ENCODE measurements around the gene MAGI2. TPM values are rescaled to one million over a fixed set of nuclear protein-coding genes. Genes with fewer than 3 reads are reported as not detected.
"Not testable (repeated sequence)": the region's sequence is repeated elsewhere in the genome, so short reads cannot be mapped to it uniquely, and the experiment has no call there.

Gene MAGI2
- total RNA-seq, 1 donor from 2014 or later: 2.5 TPM

DNA sequence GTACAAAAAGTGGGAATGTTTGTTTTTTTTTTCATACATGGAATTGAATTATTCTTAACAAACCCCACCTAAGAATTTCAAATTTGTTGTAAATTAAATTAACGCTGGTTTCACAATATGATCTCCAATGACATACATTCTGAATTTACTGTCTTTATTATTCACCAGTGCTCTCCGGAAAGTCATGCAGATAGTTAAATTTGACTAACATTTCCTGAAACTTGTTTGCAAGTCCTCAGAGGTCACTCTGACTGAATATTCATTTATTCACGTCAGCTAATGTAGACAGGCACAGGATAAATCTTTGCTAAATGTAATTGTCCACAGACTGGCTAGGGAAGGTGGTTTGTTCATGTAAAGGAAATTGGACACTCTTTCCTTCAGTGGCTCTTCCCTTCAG lies 924.5 kb downstream of the MAGI2 start:
- Histone ChIP-seq H3K4me3 (ENCODE audit: low read depth, low read length) (no peak overlapping the region), H3K36me3 (ENCODE audit: control insufficient read depth, insufficient read depth, low read length) (no peaks in the 10 kb centered on the region), H3K27me3 (ENCODE audit: control insufficient read depth, insufficient read depth, low read length) (no peaks in the 10 kb centered on the region)
- TF ChIP-seq, protein P1, sequence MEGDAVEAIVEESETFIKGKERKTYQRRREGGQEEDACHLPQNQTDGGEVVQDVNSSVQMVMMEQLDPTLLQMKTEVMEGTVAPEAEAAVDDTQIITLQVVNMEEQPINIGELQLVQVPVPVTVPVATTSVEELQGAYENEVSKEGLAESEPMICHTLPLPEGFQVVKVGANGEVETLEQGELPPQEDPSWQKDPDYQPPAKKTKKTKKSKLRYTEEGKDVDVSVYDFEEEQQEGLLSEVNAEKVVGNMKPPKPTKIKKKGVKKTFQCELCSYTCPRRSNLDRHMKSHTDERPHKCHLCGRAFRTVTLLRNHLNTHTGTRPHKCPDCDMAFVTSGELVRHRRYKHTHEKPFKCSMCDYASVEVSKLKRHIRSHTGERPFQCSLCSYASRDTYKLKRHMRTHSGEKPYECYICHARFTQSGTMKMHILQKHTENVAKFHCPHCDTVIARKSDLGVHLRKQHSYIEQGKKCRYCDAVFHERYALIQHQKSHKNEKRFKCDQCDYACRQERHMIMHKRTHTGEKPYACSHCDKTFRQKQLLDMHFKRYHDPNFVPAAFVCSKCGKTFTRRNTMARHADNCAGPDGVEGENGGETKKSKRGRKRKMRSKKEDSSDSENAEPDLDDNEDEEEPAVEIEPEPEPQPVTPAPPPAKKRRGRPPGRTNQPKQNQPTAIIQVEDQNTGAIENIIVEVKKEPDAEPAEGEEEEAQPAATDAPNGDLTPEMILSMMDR (IDR thresholded peaks at IDR 0.05; ENCODE audit: insufficient read depth, low read length, poor library complexity, severe bottlenecking): no peak
- no peak for DNase-seq (ENCODE audit: low read depth)

- H3K4me3 ChIP-seq (ENCODE audit: low read depth, low read length): no peak overlapping the region
- DNase-seq (ENCODE audit: low read depth): no peak
- no peaks in the 10 kb centered on the region for H3K27me3 ChIP-seq (ENCODE audit: control insufficient read depth, insufficient read depth, low read length)
- no peaks in the 10 kb centered on the region for H3K36me3 ChIP-seq (ENCODE audit: control insufficient read depth, insufficient read depth, low read length)
- TF ChIP-seq, protein P1 (IDR thresholded peaks at IDR 0.05; ENCODE audit: insufficient read depth, low read length, poor library complexity, severe bottlenecking): no peak
Observed at GRCh38 chr7:78523930-78524329, 929.5 kb downstream of the MAGI2 start.

DNA sequence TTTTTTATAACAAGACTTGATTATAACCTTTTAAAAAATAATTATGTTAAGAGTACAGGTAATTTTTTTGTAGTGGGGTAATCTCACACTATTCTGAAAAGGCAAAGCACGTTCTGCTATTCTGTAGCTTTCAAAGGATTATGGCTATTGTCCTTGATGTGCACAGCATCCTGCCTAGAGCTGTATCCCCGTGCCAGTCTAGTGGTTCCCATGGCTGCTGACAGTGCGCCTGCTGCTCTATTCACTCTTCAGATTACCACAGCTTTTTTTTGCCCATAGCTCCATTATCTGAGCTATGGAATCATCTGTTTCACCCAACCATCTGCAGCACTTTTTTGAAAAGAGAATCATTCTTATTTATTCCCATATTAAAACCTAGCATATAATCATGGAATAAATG lies 931.5 kb downstream of the MAGI2 start:
- DNase-seq (ENCODE audit: low read depth): no peak
- H3K4me3 ChIP-seq (ENCODE audit: low read depth, low read length): no peak overlapping the region
- H3K36me3 ChIP-seq (ENCODE audit: control insufficient read depth, insufficient read depth, low read length): no peaks in the 10 kb centered on the region
- no peaks in the 10 kb centered on the region for H3K27me3 ChIP-seq (ENCODE audit: control insufficient read depth, insufficient read depth, low read length)
- TF ChIP-seq, protein P1 (IDR thresholded peaks at IDR 0.05; ENCODE audit: insufficient read depth, low read length, poor library complexity, severe bottlenecking): no peak

DNA sequence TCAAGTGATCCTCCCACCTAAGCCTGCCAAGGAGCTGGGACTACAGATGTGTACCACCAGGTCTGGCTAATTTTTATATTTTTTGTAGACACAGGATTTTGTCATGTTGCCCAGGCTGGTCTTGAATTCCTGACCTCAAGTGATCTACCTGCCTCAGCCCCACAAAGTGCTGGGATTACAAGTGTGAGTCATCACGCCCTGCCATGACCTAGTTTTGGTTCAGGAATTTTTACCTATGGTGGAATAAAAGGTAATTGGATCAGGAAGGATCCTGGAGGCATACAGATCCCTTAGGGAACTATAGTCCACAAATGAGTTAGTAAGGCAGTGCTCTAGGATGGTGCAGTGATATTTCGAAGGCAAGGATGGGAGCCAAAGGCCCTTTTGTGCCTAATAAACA lies 937.0 kb downstream of the MAGI2 start:
- TF ChIP-seq, protein P1 (IDR thresholded peaks at IDR 0.05; ENCODE audit: insufficient read depth, low read length, poor library complexity, severe bottlenecking): no peak
- Histone ChIP-seq H3K36me3 (ENCODE audit: control insufficient read depth, insufficient read depth, low read length) (no peaks in the 10 kb centered on the region), H3K4me3 (ENCODE audit: low read depth, low read length) (no peak overlapping the region), H3K27me3 (ENCODE audit: control insufficient read depth, insufficient read depth, low read length) (no peaks in the 10 kb centered on the region)
- no peak for DNase-seq (ENCODE audit: low read depth)

DNA sequence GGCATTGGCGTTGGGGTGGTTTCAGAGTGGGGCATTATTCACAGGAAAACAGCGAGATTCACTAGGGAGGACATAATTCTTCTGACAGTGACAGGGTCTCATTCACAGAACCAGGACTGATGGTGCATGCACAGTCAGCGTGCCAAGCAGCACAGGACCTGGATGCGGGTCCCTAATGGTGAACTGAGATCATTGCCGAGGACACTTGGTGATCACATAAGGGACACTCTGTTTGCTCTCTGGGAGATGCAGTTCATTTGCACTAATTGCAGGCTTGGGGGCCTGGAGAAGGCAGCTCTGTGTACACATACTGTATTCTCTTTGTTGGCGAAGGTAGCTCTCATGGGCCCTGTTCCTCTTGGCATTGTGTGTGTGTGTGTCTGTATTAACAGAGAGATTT lies 938.8 kb downstream of the MAGI2 start:
- DNase-seq (ENCODE audit: low read depth): no peak
- H3K4me3 ChIP-seq (ENCODE audit: low read depth, low read length): no peak overlapping the region
- no peaks in the 10 kb centered on the region for H3K36me3 ChIP-seq (ENCODE audit: control insufficient read depth, insufficient read depth, low read length)
- TF ChIP-seq, protein P1 (IDR thresholded peaks at IDR 0.05; ENCODE audit: insufficient read depth, low read length, poor library complexity, severe bottlenecking): no peak
- H3K27me3 ChIP-seq (ENCODE audit: control insufficient read depth, insufficient read depth, low read length): no peaks in the 10 kb centered on the region

DNA sequence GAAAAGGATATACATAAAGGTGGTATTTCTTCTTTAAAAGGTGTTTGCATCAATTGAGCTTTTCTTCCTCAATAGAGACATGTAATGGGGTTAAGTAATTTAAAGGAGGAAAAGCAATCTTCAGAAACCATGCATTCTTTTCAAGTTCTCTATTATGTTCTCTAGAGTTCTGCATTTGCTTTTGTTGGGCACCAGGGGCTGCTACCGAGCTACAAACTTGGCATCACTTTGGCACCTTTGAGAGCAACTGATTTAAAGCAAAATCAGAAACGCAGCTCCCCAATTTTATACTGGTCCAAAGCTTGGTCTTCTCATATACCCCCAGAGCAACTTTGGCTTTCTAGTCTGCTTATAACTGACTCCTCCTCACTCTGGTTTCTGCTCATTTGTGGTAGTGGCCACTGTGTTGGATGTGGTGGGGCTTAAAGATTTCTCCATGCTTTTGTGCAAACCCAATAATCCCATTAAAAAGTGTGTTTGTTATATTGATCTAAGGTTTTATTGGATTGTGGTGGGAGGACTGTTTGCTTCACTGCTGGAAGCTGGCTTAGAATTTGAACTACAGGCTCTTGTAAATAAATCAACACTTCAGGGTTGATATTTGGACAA lies 942.8 kb downstream of the MAGI2 start:
- TF ChIP-seq, protein P1 (IDR thresholded peaks at IDR 0.05; ENCODE audit: insufficient read depth, low read length, poor library complexity, severe bottlenecking): peak; percentile 91
- no peaks in the 10 kb centered on the region for H3K36me3 ChIP-seq (ENCODE audit: control insufficient read depth, insufficient read depth, low read length)
- H3K4me3 ChIP-seq (ENCODE audit: low read depth, low read length): no peak overlapping the region
- no peaks in the 10 kb centered on the region for H3K27me3 ChIP-seq (ENCODE audit: control insufficient read depth, insufficient read depth, low read length)
- no peak for DNase-seq (ENCODE audit: low read depth)

- not testable (repeated sequence) for H3K4me3 ChIP-seq (ENCODE audit: low read depth, low read length); H3K36me3 ChIP-seq (ENCODE audit: control insufficient read depth, insufficient read depth, low read length); DNase-seq (ENCODE audit: low read depth); H3K27me3 ChIP-seq (ENCODE audit: control insufficient read depth, insufficient read depth, low read length)
Observed at GRCh38 chr7:78503301-78503700, 950.2 kb downstream of the MAGI2 start.

Data from kidney epithelial cell (primary cell).